GM23338 (cell line): ENCODE results near the gene ROCK1.

Experiments used
- CREB1 ChIP-seq: fragments of 250-450 bp; sonication (Bioruptor Pico); IDR thresholded peaks from 2 replicates; pipeline ENCODE4 v1.5.0; 2020; ENCODE audit warnings: low read depth, mild to moderate bottlenecking, moderate library complexity
- EZH2 ChIP-seq: fragments of 200-600 bp; sonication (generic); IDR thresholded peaks from one replicate; pipeline ENCODE4 v1.8.0; 2017; ENCODE audit warnings: antibody characterized with exemption, mild to moderate bottlenecking, low read depth; ENCODE audit not compliant: unreplicated experiment
- EZH2phosphoT487 ChIP-seq: fragments of 200-600 bp; sonication (generic); IDR thresholded peaks from one replicate; pipeline ENCODE4 v1.8.1; 2018; ENCODE audit warnings: antibody characterized with exemption; ENCODE audit not compliant: unreplicated experiment
- JUNB ChIP-seq: IDR thresholded peaks from one replicate; pipeline ENCODE4 v1.6.1; 2016; ENCODE audit warnings: antibody characterized with exemption; ENCODE audit not compliant: unreplicated experiment
- NANOG ChIP-seq: IDR thresholded peaks from 2 replicates; pipeline ENCODE4 v1.6.1; 2016; ENCODE audit warnings: antibody characterized with exemption, borderline replicate concordance
- POLR2AphosphoS5 ChIP-seq: IDR thresholded peaks from 2 replicates; pipeline ENCODE4 v1.6.1; 2016; ENCODE audit warnings: antibody characterized with exemption, low read depth
- STAT1 ChIP-seq: IDR thresholded peaks from one replicate; pipeline ENCODE4 v1.6.1; 2016; ENCODE audit warnings: antibody characterized with exemption; ENCODE audit not compliant: unreplicated experiment
- ZNF114 ChIP-seq: fragments of 250-450 bp; sonication (Bioruptor Pico); IDR thresholded peaks from 2 replicates; pipeline ENCODE4 v1.5.0; 2020; ENCODE audit warnings: mild to moderate bottlenecking, moderate library complexity
- ZNF331 ChIP-seq: fragments of 250-450 bp; sonication (Bioruptor Pico); IDR thresholded peaks from 2 replicates; pipeline ENCODE4 v1.5.0; 2020; ENCODE audit warnings: low read depth, mild to moderate bottlenecking, moderate library complexity
- TF ChIP-seq, protein P1 (sequence below), 2 experiments: fragments of 200-600 bp in 1 of 2; sonication (generic) in 1 of 2; conservative IDR thresholded peaks; 2 replicates each; pipeline versions ENCODE4 v1.5.1 to v1.6.1; 2016 to 2017; ENCODE audit warnings: antibody characterized with exemption in 2 of 2, low read depth in 2 of 2, mild to moderate bottlenecking in 2 of 2, moderate library complexity in 1 of 2
- TF ChIP-seq, protein P2 (sequence below): IDR thresholded peaks from one replicate; pipeline ENCODE4 v1.6.1; 2018; ENCODE audit warnings: antibody characterized with exemption; ENCODE audit not compliant: unreplicated experiment
- TF ChIP-seq, protein P3 (sequence below): IDR thresholded peaks from 2 replicates; pipeline ENCODE4 v1.6.1; 2016; ENCODE audit warnings: antibody characterized with exemption
- TF ChIP-seq, protein P4 (sequence below): fragments of 250-450 bp; sonication (Bioruptor Pico); IDR thresholded peaks from 2 replicates; pipeline ENCODE4 v1.5.0; 2020; ENCODE audit warnings: mild to moderate bottlenecking, moderate library complexity

DNA sequence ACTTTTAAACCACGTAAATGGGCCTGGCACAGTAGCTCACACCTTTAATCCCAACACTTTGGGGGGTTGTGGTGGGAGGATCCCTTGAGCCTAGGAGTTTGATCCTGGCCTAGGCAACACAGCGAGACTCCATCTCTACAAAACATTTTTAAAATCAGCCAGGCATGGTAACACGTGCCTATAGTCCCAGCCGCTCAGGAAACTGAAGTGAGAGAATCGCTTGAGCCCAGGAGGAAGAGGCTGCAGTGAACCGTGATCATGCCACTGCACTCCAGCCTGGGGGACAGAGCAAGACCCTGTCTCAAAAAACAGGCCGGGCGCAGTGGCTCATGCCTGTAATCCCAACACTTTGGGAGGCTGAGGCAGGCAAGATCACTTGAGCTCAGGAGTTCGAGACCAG, 12.2 kb downstream of the ROCK1 start:
- TF ChIP-seq POLR2AphosphoS5 = no peak
- TF ChIP-seq, protein P1, sequence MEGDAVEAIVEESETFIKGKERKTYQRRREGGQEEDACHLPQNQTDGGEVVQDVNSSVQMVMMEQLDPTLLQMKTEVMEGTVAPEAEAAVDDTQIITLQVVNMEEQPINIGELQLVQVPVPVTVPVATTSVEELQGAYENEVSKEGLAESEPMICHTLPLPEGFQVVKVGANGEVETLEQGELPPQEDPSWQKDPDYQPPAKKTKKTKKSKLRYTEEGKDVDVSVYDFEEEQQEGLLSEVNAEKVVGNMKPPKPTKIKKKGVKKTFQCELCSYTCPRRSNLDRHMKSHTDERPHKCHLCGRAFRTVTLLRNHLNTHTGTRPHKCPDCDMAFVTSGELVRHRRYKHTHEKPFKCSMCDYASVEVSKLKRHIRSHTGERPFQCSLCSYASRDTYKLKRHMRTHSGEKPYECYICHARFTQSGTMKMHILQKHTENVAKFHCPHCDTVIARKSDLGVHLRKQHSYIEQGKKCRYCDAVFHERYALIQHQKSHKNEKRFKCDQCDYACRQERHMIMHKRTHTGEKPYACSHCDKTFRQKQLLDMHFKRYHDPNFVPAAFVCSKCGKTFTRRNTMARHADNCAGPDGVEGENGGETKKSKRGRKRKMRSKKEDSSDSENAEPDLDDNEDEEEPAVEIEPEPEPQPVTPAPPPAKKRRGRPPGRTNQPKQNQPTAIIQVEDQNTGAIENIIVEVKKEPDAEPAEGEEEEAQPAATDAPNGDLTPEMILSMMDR (conservative IDR thresholded peaks at IDR 0.05; ENCODE audit: low read depth in 2 of 2) = no peak
- TF ChIP-seq EZH2 = no peak
- TF ChIP-seq, protein P2, sequence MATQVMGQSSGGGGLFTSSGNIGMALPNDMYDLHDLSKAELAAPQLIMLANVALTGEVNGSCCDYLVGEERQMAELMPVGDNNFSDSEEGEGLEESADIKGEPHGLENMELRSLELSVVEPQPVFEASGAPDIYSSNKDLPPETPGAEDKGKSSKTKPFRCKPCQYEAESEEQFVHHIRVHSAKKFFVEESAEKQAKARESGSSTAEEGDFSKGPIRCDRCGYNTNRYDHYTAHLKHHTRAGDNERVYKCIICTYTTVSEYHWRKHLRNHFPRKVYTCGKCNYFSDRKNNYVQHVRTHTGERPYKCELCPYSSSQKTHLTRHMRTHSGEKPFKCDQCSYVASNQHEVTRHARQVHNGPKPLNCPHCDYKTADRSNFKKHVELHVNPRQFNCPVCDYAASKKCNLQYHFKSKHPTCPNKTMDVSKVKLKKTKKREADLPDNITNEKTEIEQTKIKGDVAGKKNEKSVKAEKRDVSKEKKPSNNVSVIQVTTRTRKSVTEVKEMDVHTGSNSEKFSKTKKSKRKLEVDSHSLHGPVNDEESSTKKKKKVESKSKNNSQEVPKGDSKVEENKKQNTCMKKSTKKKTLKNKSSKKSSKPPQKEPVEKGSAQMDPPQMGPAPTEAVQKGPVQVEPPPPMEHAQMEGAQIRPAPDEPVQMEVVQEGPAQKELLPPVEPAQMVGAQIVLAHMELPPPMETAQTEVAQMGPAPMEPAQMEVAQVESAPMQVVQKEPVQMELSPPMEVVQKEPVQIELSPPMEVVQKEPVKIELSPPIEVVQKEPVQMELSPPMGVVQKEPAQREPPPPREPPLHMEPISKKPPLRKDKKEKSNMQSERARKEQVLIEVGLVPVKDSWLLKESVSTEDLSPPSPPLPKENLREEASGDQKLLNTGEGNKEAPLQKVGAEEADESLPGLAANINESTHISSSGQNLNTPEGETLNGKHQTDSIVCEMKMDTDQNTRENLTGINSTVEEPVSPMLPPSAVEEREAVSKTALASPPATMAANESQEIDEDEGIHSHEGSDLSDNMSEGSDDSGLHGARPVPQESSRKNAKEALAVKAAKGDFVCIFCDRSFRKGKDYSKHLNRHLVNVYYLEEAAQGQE = no peak
- no peak for TF ChIP-seq ZNF114
- TF ChIP-seq EZH2phosphoT487 = no peak
- no peak for TF ChIP-seq CREB1 (CRISPR knock-in tag)
- TF ChIP-seq NANOG = no peak
- TF ChIP-seq, protein P3, sequence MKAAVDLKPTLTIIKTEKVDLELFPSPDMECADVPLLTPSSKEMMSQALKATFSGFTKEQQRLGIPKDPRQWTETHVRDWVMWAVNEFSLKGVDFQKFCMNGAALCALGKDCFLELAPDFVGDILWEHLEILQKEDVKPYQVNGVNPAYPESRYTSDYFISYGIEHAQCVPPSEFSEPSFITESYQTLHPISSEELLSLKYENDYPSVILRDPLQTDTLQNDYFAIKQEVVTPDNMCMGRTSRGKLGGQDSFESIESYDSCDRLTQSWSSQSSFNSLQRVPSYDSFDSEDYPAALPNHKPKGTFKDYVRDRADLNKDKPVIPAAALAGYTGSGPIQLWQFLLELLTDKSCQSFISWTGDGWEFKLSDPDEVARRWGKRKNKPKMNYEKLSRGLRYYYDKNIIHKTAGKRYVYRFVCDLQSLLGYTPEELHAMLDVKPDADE = no peak
- TF ChIP-seq JUNB = no peak
- no peak for TF ChIP-seq ZNF331 (CRISPR knock-in tag)
- TF ChIP-seq STAT1 = no peak
- TF ChIP-seq, protein P4, sequence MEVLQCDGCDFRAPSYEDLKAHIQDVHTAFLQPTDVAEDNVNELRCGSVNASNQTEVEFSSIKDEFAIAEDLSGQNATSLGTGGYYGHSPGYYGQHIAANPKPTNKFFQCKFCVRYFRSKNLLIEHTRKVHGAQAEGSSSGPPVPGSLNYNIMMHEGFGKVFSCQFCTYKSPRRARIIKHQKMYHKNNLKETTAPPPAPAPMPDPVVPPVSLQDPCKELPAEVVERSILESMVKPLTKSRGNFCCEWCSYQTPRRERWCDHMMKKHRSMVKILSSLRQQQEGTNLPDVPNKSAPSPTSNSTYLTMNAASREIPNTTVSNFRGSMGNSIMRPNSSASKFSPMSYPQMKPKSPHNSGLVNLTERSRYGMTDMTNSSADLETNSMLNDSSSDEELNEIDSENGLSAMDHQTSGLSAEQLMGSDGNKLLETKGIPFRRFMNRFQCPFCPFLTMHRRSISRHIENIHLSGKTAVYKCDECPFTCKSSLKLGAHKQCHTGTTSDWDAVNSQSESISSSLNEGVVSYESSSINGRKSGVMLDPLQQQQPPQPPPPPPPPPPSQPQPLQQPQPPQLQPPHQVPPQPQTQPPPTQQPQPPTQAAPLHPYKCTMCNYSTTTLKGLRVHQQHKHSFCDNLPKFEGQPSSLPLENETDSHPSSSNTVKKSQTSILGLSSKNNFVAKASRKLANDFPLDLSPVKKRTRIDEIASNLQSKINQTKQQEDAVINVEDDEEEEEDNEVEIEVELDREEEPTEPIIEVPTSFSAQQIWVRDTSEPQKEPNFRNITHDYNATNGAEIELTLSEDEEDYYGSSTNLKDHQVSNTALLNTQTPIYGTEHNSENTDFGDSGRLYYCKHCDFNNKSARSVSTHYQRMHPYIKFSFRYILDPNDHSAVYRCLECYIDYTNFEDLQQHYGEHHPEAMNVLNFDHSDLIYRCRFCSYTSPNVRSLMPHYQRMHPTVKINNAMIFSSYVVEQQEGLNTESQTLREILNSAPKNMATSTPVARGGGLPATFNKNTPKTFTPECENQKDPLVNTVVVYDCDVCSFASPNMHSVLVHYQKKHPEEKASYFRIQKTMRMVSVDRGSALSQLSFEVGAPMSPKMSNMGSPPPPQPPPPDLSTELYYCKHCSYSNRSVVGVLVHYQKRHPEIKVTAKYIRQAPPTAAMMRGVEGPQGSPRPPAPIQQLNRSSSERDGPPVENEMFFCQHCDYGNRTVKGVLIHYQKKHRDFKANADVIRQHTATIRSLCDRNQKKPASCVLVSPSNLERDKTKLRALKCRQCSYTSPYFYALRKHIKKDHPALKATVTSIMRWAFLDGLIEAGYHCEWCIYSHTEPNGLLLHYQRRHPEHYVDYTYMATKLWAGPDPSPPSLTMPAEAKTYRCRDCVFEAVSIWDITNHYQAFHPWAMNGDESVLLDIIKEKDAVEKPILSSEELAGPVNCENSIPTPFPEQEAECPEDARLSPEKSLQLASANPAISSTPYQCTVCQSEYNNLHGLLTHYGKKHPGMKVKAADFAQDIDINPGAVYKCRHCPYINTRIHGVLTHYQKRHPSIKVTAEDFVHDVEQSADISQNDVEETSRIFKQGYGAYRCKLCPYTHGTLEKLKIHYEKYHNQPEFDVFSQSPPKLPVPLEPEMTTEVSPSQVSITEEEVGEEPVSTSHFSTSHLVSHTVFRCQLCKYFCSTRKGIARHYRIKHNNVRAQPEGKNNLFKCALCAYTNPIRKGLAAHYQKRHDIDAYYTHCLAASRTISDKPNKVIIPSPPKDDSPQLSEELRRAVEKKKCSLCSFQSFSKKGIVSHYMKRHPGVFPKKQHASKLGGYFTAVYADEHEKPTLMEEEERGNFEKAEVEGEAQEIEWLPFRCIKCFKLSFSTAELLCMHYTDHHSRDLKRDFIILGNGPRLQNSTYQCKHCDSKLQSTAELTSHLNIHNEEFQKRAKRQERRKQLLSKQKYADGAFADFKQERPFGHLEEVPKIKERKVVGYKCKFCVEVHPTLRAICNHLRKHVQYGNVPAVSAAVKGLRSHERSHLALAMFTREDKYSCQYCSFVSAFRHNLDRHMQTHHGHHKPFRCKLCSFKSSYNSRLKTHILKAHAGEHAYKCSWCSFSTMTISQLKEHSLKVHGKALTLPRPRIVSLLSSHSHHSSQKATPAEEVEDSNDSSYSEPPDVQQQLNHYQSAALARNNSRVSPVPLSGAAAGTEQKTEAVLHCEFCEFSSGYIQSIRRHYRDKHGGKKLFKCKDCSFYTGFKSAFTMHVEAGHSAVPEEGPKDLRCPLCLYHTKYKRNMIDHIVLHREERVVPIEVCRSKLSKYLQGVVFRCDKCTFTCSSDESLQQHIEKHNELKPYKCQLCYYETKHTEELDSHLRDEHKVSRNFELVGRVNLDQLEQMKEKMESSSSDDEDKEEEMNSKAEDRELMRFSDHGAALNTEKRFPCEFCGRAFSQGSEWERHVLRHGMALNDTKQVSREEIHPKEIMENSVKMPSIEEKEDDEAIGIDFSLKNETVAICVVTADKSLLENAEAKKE (CRISPR knock-in tag) = no peak
